ENCODE data around the gene EOGT.
A peak's percentile ranks its signal among the peaks of the same experiment; 100 is the strongest.

Gene EOGT

GRCh38 chr3:69016901-69017300, 3.4 kb upstream of the EOGT start:
- DNase-seq (ENCODE audit: low spot score) = no peak
- H3K4me1 Mint-ChIP-seq (ENCODE audit: low read depth) = peaks cover 34% of the 10 kb centered on the region
- no peaks in the 10 kb centered on the region for H3K27me3 Mint-ChIP-seq (ENCODE audit: low read depth)
- no peak overlapping the region for H3K27ac Mint-ChIP-seq
- no peaks in the 10 kb centered on the region for H3K9me3 Mint-ChIP-seq
- H3K36me3 Mint-ChIP-seq (ENCODE audit: low read depth) = peaks cover 24% of the 10 kb centered on the region
- H3K4me3 Mint-ChIP-seq = no peak overlapping the region

- H3K9me3 Mint-ChIP-seq = no peaks in the 10 kb centered on the region
- H3K4me3 Mint-ChIP-seq = no peak overlapping the region
- peaks cover 32% of the 10 kb centered on the region for H3K4me1 Mint-ChIP-seq (ENCODE audit: low read depth)
- H3K36me3 Mint-ChIP-seq (ENCODE audit: low read depth) = peaks cover 23% of the 10 kb centered on the region
- DNase-seq (ENCODE audit: low spot score) = no peak
- H3K27ac Mint-ChIP-seq = no peak overlapping the region
- no peaks in the 10 kb centered on the region for H3K27me3 Mint-ChIP-seq (ENCODE audit: low read depth)
Observed at GRCh38 chr3:69016102-69016501, 2.6 kb upstream of the EOGT start.

GRCh38 chr3:69014022-69014580, 617 bp upstream of the EOGT start:
- H3K4me3 Mint-ChIP-seq = peak overlapping the region; percentile 80
- DNase-seq (ENCODE audit: low spot score) = no peak
- no peaks in the 10 kb centered on the region for H3K27me3 Mint-ChIP-seq (ENCODE audit: low read depth)

GRCh38 chr3:69012800-69013252, 658 bp downstream of the EOGT start:
- Mint-ChIP-seq H3K9me3 (no peaks in the 10 kb centered on the region), H3K27me3 (ENCODE audit: low read depth) (no peaks in the 10 kb centered on the region), H3K4me1 (ENCODE audit: low read depth) (peaks cover 28% of the 10 kb centered on the region), H3K4me3 (peak overlapping the region; percentile 92), H3K27ac (peak overlapping the region; percentile 90), H3K36me3 (ENCODE audit: low read depth) (peaks cover 21% of the 10 kb centered on the region)
- DNase-seq (ENCODE audit: low spot score) = no peak

More at GRCh38 chr3:69014022-69014580, 617 bp upstream of the EOGT start:
- Mint-ChIP-seq H3K27ac (peak overlapping the region; percentile 84), H3K9me3 (no peaks in the 10 kb centered on the region), H3K4me1 (ENCODE audit: low read depth) (peaks cover 28% of the 10 kb centered on the region), H3K36me3 (ENCODE audit: low read depth) (peaks cover 21% of the 10 kb centered on the region)

DNA sequence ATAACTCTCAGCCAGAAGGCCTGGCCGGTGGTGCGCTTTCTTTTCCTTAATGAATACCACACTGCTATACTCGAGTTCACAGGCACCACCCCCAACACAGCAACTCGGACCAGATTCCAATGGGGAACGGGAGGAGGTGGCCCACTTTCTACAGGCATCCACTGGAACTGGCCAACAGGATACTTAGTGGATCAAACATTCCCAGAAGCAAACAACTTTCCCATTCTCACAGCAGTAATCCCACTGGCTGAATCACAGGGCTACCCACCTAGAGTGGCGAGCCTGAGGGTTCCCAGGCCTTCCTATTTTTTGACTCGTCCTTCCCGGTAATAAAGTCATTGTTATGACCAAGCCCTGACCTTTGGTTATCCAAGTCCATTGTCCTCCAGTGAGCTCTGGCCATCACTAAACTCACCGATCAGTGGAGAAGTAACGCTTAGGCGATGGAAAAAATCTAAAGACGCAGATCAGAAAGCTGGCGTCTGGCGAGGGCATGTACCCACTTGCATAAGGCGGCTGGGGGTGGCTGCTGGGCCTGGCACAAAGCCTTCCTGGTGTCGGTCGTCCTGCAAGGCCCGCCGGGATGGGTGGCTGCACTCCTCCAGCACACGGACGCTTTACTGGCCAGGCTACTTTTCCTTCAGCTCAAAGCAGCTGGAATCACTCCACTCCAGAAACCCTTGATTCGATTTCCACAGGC, 1.2 kb downstream of the EOGT start:
- no peak for DNase-seq (ENCODE audit: low spot score)
- Mint-ChIP-seq H3K4me3 (peak overlapping the region; percentile 92), H3K9me3 (no peaks in the 10 kb centered on the region), H3K4me1 (ENCODE audit: low read depth) (peaks cover 28% of the 10 kb centered on the region), H3K36me3 (ENCODE audit: low read depth) (peaks cover 17% of the 10 kb centered on the region), H3K27ac (peak overlapping the region; percentile 90), H3K27me3 (ENCODE audit: low read depth) (no peaks in the 10 kb centered on the region)

DNA sequence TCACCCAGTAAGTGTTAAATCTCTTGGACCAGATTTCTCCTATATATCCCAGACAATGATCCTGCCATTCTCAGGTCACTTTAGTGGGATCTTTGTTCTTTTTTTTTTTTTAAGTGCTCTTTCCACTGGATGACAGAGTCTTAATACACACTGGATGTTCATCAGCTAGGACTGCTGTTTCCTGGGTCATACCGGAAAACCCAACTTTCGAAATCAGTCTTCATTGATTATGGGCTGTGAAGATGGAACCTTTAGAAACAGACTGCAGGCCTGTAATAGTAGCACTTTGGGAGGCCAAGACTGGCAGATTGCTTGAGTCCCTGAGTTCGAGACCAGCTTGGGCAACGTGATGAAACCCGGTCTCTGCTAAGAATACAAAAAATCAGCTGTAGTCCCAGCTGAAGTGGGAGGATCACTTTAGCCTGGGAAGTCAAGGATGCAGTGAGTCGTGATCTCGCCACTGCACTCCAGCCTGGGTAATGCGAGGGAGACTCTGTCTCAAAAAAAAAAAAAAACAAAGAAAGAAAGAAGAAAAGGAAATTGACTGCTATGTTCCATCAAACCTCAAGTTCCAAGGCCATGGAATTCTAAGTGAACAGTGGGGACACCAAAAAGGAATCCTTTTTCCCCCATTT, 2.3 kb downstream of the EOGT start:
- Mint-ChIP-seq H3K4me3 (peak overlapping the region; percentile 63), H3K27ac (no peak overlapping the region), H3K9me3 (no peaks in the 10 kb centered on the region), H3K4me1 (ENCODE audit: low read depth) (peaks cover 24% of the 10 kb centered on the region), H3K36me3 (ENCODE audit: low read depth) (peaks cover 13% of the 10 kb centered on the region), H3K27me3 (ENCODE audit: low read depth) (no peaks in the 10 kb centered on the region)
- DNase-seq (ENCODE audit: low spot score) = no peak

GRCh38 chr3:69009559-69010410, 3.7 kb downstream of the EOGT start:
- peaks cover 15% of the 10 kb centered on the region for H3K36me3 Mint-ChIP-seq (ENCODE audit: low read depth)
- no peak overlapping the region for H3K27ac Mint-ChIP-seq
- no peak overlapping the region for H3K4me3 Mint-ChIP-seq
- DNase-seq (ENCODE audit: low spot score) = no peak
- peaks cover 18% of the 10 kb centered on the region for H3K4me1 Mint-ChIP-seq (ENCODE audit: low read depth)
- no peaks in the 10 kb centered on the region for H3K9me3 Mint-ChIP-seq
- H3K27me3 Mint-ChIP-seq (ENCODE audit: low read depth) = no peaks in the 10 kb centered on the region

GRCh38 chr3:69008980-69009379, 4.5 kb downstream of the EOGT start:
- Mint-ChIP-seq H3K36me3 (ENCODE audit: low read depth) (peaks cover 18% of the 10 kb centered on the region), H3K9me3 (no peaks in the 10 kb centered on the region), H3K4me3 (no peak overlapping the region), H3K4me1 (ENCODE audit: low read depth) (peaks cover 10% of the 10 kb centered on the region), H3K27me3 (ENCODE audit: low read depth) (no peaks in the 10 kb centered on the region), H3K27ac (no peak overlapping the region)
- DNase-seq (ENCODE audit: low spot score) = no peak

- DNase-seq (ENCODE audit: low spot score) = no peak
- Mint-ChIP-seq H3K9me3 (no peaks in the 10 kb centered on the region), H3K4me3 (no peak overlapping the region), H3K27ac (no peak overlapping the region), H3K27me3 (ENCODE audit: low read depth) (no peaks in the 10 kb centered on the region), H3K4me1 (ENCODE audit: low read depth) (no peaks in the 10 kb centered on the region), H3K36me3 (ENCODE audit: low read depth) (peaks cover 18% of the 10 kb centered on the region)
Observed at GRCh38 chr3:69005791-69006482, 7.5 kb downstream of the EOGT start.

DNA sequence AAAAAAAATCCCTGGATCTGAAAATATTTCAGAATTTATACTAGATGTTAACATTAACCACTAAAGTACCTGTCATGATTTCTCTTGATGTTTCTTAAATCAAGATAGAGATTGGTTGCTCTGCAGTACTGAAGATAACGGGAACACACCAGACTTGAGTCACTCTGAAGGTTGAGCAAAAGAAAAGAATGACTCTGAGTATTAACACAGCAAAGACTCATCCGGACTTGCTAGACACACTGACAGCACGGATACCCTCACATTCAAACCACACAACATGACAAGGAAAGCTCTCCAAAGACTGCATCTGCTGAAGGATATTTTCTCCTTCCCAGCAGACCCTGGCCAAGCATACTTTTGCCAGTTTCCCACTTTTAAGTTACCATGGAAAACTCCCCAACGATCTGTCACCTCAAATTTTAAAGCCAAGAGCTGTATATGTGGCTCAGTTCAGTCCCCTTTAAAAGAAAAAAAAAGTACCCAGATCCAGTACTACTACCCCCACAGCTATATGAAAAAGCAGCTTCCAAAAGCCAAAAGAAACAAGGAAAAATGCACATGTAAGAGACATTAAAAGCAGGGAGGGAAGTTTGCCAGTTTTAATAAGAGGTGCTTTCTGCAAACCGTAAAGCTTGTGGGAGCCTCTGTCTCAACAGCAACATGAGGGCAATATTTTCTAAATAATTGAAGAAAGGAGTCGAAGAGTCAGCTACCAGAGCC, 8.3 kb downstream of the EOGT start:
- DNase-seq (ENCODE audit: low spot score) = no peak
- Mint-ChIP-seq H3K4me3 (no peak overlapping the region), H3K27me3 (ENCODE audit: low read depth) (no peaks in the 10 kb centered on the region), H3K27ac (no peak overlapping the region), H3K9me3 (no peaks in the 10 kb centered on the region), H3K4me1 (ENCODE audit: low read depth) (no peaks in the 10 kb centered on the region), H3K36me3 (ENCODE audit: low read depth) (peaks cover 18% of the 10 kb centered on the region)

DNA sequence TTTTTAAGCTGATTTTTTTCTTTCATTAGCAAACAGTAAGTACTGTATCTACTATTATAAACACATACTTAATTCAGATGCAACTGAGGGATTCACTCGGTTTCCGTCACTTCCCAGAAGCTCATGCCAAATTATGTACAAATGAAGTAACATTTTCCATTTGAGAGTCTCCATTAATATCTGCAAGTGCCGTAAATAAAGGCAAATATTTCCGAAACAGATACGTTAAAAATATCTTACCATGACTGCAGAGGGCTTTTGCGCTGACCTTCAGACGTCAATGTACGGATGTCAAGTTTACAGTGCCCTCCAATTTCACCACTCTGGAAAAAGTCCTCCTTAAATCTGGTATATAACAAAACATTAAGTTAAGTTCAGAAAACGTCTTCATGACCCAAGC, 9.3 kb downstream of the EOGT start:
- no peaks in the 10 kb centered on the region for H3K27me3 Mint-ChIP-seq (ENCODE audit: low read depth)
- peaks cover 2% of the 10 kb centered on the region for H3K4me1 Mint-ChIP-seq (ENCODE audit: low read depth)
- peaks cover 20% of the 10 kb centered on the region for H3K36me3 Mint-ChIP-seq (ENCODE audit: low read depth)

GRCh38 chr3:68999605-69000004, 13.9 kb downstream of the EOGT start:
- H3K4me3 Mint-ChIP-seq = no peak overlapping the region
- no peak overlapping the region for H3K27ac Mint-ChIP-seq
- H3K4me1 Mint-ChIP-seq (ENCODE audit: low read depth) = peaks cover 6% of the 10 kb centered on the region
- no peaks in the 10 kb centered on the region for H3K27me3 Mint-ChIP-seq (ENCODE audit: low read depth)
- H3K9me3 Mint-ChIP-seq = no peaks in the 10 kb centered on the region
- DNase-seq (ENCODE audit: low spot score) = no peak
- peaks cover 28% of the 10 kb centered on the region for H3K36me3 Mint-ChIP-seq (ENCODE audit: low read depth)

More for the DNA sequence above, 9.3 kb downstream of the EOGT start:
- no peaks in the 10 kb centered on the region for H3K9me3 Mint-ChIP-seq
- no peak for DNase-seq (ENCODE audit: low spot score)
- no peak overlapping the region for H3K27ac Mint-ChIP-seq
- no peak overlapping the region for H3K4me3 Mint-ChIP-seq

- H3K36me3 Mint-ChIP-seq (ENCODE audit: low read depth) = peaks cover 27% of the 10 kb centered on the region
- H3K4me3 Mint-ChIP-seq = no peak overlapping the region
Observed at GRCh38 chr3:68999158-68999557, 14.3 kb downstream of the EOGT start.

More at GRCh38 chr3:68999158-68999557, 14.3 kb downstream of the EOGT start:
- Mint-ChIP-seq H3K27me3 (ENCODE audit: low read depth) (no peaks in the 10 kb centered on the region), H3K4me1 (ENCODE audit: low read depth) (peaks cover 6% of the 10 kb centered on the region), H3K27ac (no peak overlapping the region), H3K9me3 (no peaks in the 10 kb centered on the region)
- DNase-seq (ENCODE audit: low spot score) = no peak

Measured in T-helper 2 cell treated with Interferon-gamma antibody and Interleukin-4, amounts not matched to agents 5 μg/mL and 100 μg/mL, for 36 hours (primary cell).